Measurements from ENCODE around the gene SEMA3A.

Gene SEMA3A

GRCh38 chr7:84081973-84082522 lies 112.5 kb downstream of the SEMA3A start:
- no peak overlapping the region for H3K27ac ChIP-seq (ENCODE audit: low read depth, low read length)
- H3K4me3 ChIP-seq (ENCODE audit: insufficient read depth, low read length, poor library complexity, severe bottlenecking), result no peak overlapping the region
- H2AFZ ChIP-seq (ENCODE audit: low read depth, low read length, severe bottlenecking), result no peak overlapping the region
- no peaks in the 10 kb centered on the region for H3K36me3 ChIP-seq (ENCODE audit: low read length)
- no peak overlapping the region for H3K4me2 ChIP-seq (ENCODE audit: low read depth, low read length, poor library complexity, severe bottlenecking)
- no peaks in the 10 kb centered on the region; the same call in 1 of the 2 replicates for H4K20me1 ChIP-seq (ENCODE audit: low read depth, low read length)
- H3K9me2 ChIP-seq (replicated peaks; ENCODE audit: insufficient read depth, low read length), result no peaks in the 10 kb centered on the region
- no peak overlapping the region for H3K9ac ChIP-seq (ENCODE audit: low read length)
- H3K27me3 ChIP-seq (ENCODE audit: low read length), result no peaks in the 10 kb centered on the region
- no peaks in the 10 kb centered on the region for H3K79me2 ChIP-seq (ENCODE audit: insufficient read depth, low read length)
- TF ChIP-seq, protein P1, sequence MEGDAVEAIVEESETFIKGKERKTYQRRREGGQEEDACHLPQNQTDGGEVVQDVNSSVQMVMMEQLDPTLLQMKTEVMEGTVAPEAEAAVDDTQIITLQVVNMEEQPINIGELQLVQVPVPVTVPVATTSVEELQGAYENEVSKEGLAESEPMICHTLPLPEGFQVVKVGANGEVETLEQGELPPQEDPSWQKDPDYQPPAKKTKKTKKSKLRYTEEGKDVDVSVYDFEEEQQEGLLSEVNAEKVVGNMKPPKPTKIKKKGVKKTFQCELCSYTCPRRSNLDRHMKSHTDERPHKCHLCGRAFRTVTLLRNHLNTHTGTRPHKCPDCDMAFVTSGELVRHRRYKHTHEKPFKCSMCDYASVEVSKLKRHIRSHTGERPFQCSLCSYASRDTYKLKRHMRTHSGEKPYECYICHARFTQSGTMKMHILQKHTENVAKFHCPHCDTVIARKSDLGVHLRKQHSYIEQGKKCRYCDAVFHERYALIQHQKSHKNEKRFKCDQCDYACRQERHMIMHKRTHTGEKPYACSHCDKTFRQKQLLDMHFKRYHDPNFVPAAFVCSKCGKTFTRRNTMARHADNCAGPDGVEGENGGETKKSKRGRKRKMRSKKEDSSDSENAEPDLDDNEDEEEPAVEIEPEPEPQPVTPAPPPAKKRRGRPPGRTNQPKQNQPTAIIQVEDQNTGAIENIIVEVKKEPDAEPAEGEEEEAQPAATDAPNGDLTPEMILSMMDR (IDR thresholded peaks at IDR 0.05; ENCODE audit: insufficient read depth, low read length, poor library complexity, severe bottlenecking), result no peak
- no peak for TF ChIP-seq EZH2phosphoT487 (conservative IDR thresholded peaks at IDR 0.05; ENCODE audit: low read length)
- no peaks in the 10 kb centered on the region for H3F3A ChIP-seq (ENCODE audit: insufficient read depth)
- H3K9me3 ChIP-seq (ENCODE audit: insufficient read depth, low read length), result no peaks in the 10 kb centered on the region

DNA sequence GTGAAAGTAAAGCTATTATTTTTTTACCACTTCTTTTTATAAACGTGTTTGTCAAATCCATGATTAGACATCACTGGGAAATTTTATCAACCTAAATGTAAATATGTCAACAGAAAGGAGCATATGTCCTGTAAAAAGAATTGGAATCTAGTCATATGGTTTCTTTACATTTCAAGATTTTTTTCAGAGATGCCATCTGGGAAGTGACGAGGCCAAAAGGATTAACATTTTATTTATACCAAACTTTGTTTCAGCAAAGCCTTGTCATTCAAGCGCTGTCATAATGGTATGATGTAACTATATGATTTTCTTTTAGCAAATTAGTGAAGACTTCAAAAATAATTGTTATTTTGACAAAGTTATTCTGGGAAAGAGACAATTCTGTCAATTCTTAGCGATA lies 117.3 kb downstream of the SEMA3A start:
- Histone ChIP-seq H3K36me3 (ENCODE audit: low read length) (no peaks in the 10 kb centered on the region), H3F3A (ENCODE audit: insufficient read depth) (no peaks in the 10 kb centered on the region), H3K9me2 (replicated peaks; ENCODE audit: insufficient read depth, low read length) (no peaks in the 10 kb centered on the region), H3K4me2 (ENCODE audit: low read depth, low read length, poor library complexity, severe bottlenecking) (no peak overlapping the region), H2AFZ (ENCODE audit: low read depth, low read length, severe bottlenecking) (no peak overlapping the region), H3K79me2 (ENCODE audit: insufficient read depth, low read length) (no peaks in the 10 kb centered on the region), H3K27ac (ENCODE audit: low read depth, low read length) (no peak overlapping the region), H3K9me3 (ENCODE audit: insufficient read depth, low read length) (no peaks in the 10 kb centered on the region), H3K9ac (ENCODE audit: low read length) (no peak overlapping the region), H3K4me3 (ENCODE audit: insufficient read depth, low read length, poor library complexity, severe bottlenecking) (no peak overlapping the region), H3K27me3 (ENCODE audit: low read length) (no peaks in the 10 kb centered on the region), H4K20me1 (ENCODE audit: low read depth, low read length) (no peaks in the 10 kb centered on the region)
- TF ChIP-seq, protein P1 (IDR thresholded peaks at IDR 0.05; ENCODE audit: insufficient read depth, low read length, poor library complexity, severe bottlenecking), result no peak

DNA sequence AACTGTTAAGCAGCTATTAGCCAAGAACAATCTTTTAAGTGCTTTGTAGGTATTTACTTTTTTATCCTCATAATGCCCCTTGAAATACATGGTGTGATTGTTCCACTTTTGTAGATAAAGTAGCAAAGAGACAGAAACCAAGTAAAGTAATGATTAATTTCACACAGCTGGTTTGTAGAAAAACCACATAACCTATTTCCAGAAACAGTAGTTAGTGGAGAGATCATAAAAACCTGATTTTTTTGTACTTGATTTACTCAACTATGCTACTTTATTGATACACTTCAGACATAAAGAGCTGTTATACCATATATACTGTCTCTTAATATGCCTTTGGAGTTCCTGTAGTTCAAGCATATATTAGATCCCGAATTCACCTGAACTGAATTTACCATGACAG lies 118.4 kb downstream of the SEMA3A start:
- H3K79me2 ChIP-seq (ENCODE audit: insufficient read depth, low read length), result no peaks in the 10 kb centered on the region
- H3K9me2 ChIP-seq (replicated peaks; ENCODE audit: insufficient read depth, low read length), result no peaks in the 10 kb centered on the region
- H3K27me3 ChIP-seq (ENCODE audit: low read length), result no peaks in the 10 kb centered on the region
- H3K9me3 ChIP-seq (ENCODE audit: insufficient read depth, low read length), result no peaks in the 10 kb centered on the region
- H2AFZ ChIP-seq (ENCODE audit: low read depth, low read length, severe bottlenecking), result no peak overlapping the region
- no peak for TF ChIP-seq EZH2phosphoT487 (conservative IDR thresholded peaks at IDR 0.05; ENCODE audit: low read length)
- TF ChIP-seq, protein P1 (IDR thresholded peaks at IDR 0.05; ENCODE audit: insufficient read depth, low read length, poor library complexity, severe bottlenecking), result no peak
- H3K4me2 ChIP-seq (ENCODE audit: low read depth, low read length, poor library complexity, severe bottlenecking), result no peak overlapping the region
- H3K9ac ChIP-seq (ENCODE audit: low read length), result no peak overlapping the region
- no peak overlapping the region for H3K27ac ChIP-seq (ENCODE audit: low read depth, low read length)
- no peaks in the 10 kb centered on the region for H3K36me3 ChIP-seq (ENCODE audit: low read length)
- H4K20me1 ChIP-seq (ENCODE audit: low read depth, low read length), result no peaks in the 10 kb centered on the region
- no peak overlapping the region for H3K4me3 ChIP-seq (ENCODE audit: insufficient read depth, low read length, poor library complexity, severe bottlenecking)
- H3F3A ChIP-seq (ENCODE audit: insufficient read depth), result no peaks in the 10 kb centered on the region

All from SU-DHL-6 (cell line).